Gastroesophageal sphincter (tissue), 4 donors: ENCODE data around the gene CLTB. TPM values are rescaled to one million over a fixed set of nuclear protein-coding genes. Genes with fewer than 3 reads are reported as not detected.

Experiments
- ATAC-seq: fragments of 150-250 bp; one replicate; pipeline ENCODE4 v1.9.1; 2016; ENCODE audit warnings: mild to moderate bottlenecking, moderate library complexity
- H3K27ac ChIP-seq, 4 donors: fragments of 200-600 bp; sonication (generic) in 3 of 4; 1 replicate in 3 of 4; 2 replicates in 1 of 4; pipeline ENCODE4 v1.5.1; 2016 to 2019
- H3K27me3 ChIP-seq: fragments of 200-600 bp; sonication (generic); one replicate; pipeline ENCODE4 v1.5.1; 2019
- H3K36me3 ChIP-seq, 2 donors: fragments of 200-600 bp; sonication (generic); one replicate each; pipeline ENCODE4 v1.5.1; 2019; ENCODE audit warnings: control low read depth in 1 of 2
- H3K4me1 ChIP-seq, 3 donors: fragments of 200-600 bp; sonication (generic); 1 replicate in 2 of 3; 2 replicates in 1 of 3; pipeline ENCODE4 v1.5.1; 2016 to 2019; ENCODE audit warnings: control low read depth in 2 of 3
- H3K4me3 ChIP-seq, 2 donors: fragments of 200-600 bp; sonication (generic); one replicate each; pipeline ENCODE4 v1.5.1; 2019; ENCODE audit warnings: mild to moderate bottlenecking in 1 of 2, moderate library complexity in 1 of 2
- H3K9me3 ChIP-seq, 3 donors: fragments of 200-600 bp; sonication (generic); one replicate each; pipeline ENCODE4 v1.5.1; 2017 to 2019; ENCODE audit warnings: control low read depth in 2 of 3
- CTCF ChIP-seq, 4 experiments: fragments of 200-600 bp in 2 of 4; fragments of 450-650 bp in 2 of 4; sonication (generic) in 1 of 4; IDR thresholded peaks; one replicate each; pipeline ENCODE4 v1.5.1; 2017 to 2019; ENCODE audit warnings: antibody characterized with exemption in 4 of 4, mild to moderate bottlenecking in 2 of 4, moderate library complexity in 2 of 4
- EP300 ChIP-seq: sonication (generic); formaldehyde crosslinking; IDR thresholded peaks from one replicate; pipeline ENCODE4 v1.6.1; 2017; ENCODE audit warnings: antibody characterized with exemption, mild to moderate bottlenecking
- POLR2A ChIP-seq, 2 donors: fragments of 450-650 bp; IDR thresholded peaks; one replicate each; pipeline ENCODE4 v1.6.1; 2017; ENCODE audit warnings: antibody characterized with exemption in 2 of 2, mild to moderate bottlenecking in 2 of 2, moderate library complexity in 1 of 2
- POLR2AphosphoS5 ChIP-seq: sonication (generic); formaldehyde crosslinking; IDR thresholded peaks from one replicate; pipeline ENCODE4 v1.6.1; 2017; ENCODE audit warnings: antibody characterized with exemption
- WGBS, 2 donors: methylation state at CpG; one replicate each; pipeline ENCODE4 v1.1.5; 2018; ENCODE audit warnings: low coverage in 1 of 2; 5-methylcytosine and 5-hydroxymethylcytosine counted together
- total RNA-seq, 4 donors: library from RNA; depleted of rRNA; stranded (reverse); fragments of >200 nt; gene quantifications; one replicate each; pipeline ENCODE4 v1.1.0, GENCODE V29; 2016

The CLTB gene
- total RNA-seq, 4 donors from 2014 or later: 222 to 285 (median 240) TPM

DNA sequence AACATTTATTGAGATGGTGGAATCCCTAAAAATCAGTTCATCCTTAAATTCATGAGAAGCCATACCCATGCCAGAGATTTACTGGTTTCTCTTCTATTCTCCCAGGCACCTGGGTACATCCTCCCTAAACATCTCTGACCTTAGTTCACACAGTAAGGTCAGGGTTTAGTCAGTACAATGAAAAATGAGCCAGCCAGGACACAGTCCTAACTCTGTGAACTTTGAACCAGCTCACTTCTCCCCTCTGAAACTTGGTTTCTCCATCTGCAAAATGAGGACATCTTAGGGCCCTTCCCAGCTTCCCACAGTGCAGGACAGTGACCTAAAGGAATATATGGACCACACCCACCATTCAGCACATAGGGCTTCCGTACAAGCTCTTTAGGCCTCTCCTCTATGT is 29.8 kb downstream of the CLTB start:
- H3K27ac ChIP-seq: no peak overlapping the region
- 73 to 86% methylated on average over 1 of the region's 1 CpG for WGBS, 2 donors
- TF ChIP-seq EP300: no peak
- no peak for TF ChIP-seq CTCF (IDR thresholded peaks at IDR 0.05)
- no peak for TF ChIP-seq POLR2A (IDR thresholded peaks at IDR 0.05)
- no peak for TF ChIP-seq POLR2AphosphoS5
- no peak for ATAC-seq
- peaks cover 6 to 47% (median 7%) of the 10 kb centered on the region in 3 donors for H3K4me1 ChIP-seq
- H3K9me3 ChIP-seq: no peaks in the 10 kb centered on the region
- H3K36me3 ChIP-seq: peaks cover 0 to 54% of the 10 kb centered on the region in 2 donors
- H3K27me3 ChIP-seq: no peaks in the 10 kb centered on the region
- no peak overlapping the region for H3K4me3 ChIP-seq

GRCh38 chr5:176384991-176385390 is 31.3 kb downstream of the CLTB start:
- no peak for ATAC-seq
- whole genome bisulfite sequencing, 2 donors: 88 to 94% methylated on average over 8 to 9 of the region's 12 CpGs
- Histone ChIP-seq H3K4me1 (peaks cover 6 to 43% (median 7%) of the 10 kb centered on the region in 3 donors), H3K9me3 (no peaks in the 10 kb centered on the region), H3K27ac (no peak overlapping the region), H3K27me3 (no peaks in the 10 kb centered on the region), H3K4me3 (no peak overlapping the region), H3K36me3 (peaks cover 0 to 40% of the 10 kb centered on the region in 2 donors)
- TF ChIP-seq EP300 (no peak), POLR2AphosphoS5 (no peak), POLR2A (IDR thresholded peaks at IDR 0.05) (no peak), CTCF (IDR thresholded peaks at IDR 0.05) (no peak)

GRCh38 chr5:176384366-176384930 is 31.9 kb downstream of the CLTB start:
- no peak for ATAC-seq
- 83% methylated on average over 1 of the region's 8 CpGs; no CpG with 5 or more reads in 1 of the 2 donors for WGBS, 2 donors
- no peaks in the 10 kb centered on the region for H3K9me3 ChIP-seq
- H3K4me3 ChIP-seq: no peak overlapping the region
- H3K36me3 ChIP-seq: peaks cover 0 to 40% of the 10 kb centered on the region in 2 donors
- TF ChIP-seq EP300: no peak
- TF ChIP-seq POLR2AphosphoS5: no peak
- no peak for TF ChIP-seq POLR2A (IDR thresholded peaks at IDR 0.05)
- no peak for TF ChIP-seq CTCF (IDR thresholded peaks at IDR 0.05)
- peaks cover 6 to 38% (median 7%) of the 10 kb centered on the region in 3 donors for H3K4me1 ChIP-seq
- H3K27me3 ChIP-seq: no peaks in the 10 kb centered on the region
- no peak overlapping the region for H3K27ac ChIP-seq

- Histone ChIP-seq H3K27ac (no peak overlapping the region), H3K27me3 (no peaks in the 10 kb centered on the region), H3K9me3 (no peaks in the 10 kb centered on the region), H3K36me3 (peaks cover 0 to 40% of the 10 kb centered on the region in 2 donors), H3K4me1 (peaks cover 6 to 37% (median 7%) of the 10 kb centered on the region in 3 donors), H3K4me3 (no peak overlapping the region)
- TF ChIP-seq POLR2A (IDR thresholded peaks at IDR 0.05): no peak
- no peak for TF ChIP-seq CTCF (IDR thresholded peaks at IDR 0.05)
- TF ChIP-seq POLR2AphosphoS5: no peak
- no peak for TF ChIP-seq EP300
- ATAC-seq: no peak
- WGBS, 2 donors: 69 to 73% methylated on average over 7 to 9 of the region's 9 CpGs
Observed at GRCh38 chr5:176383961-176384360, 32.4 kb downstream of the CLTB start.

GRCh38 chr5:176383248-176383905 is 33.0 kb downstream of the CLTB start:
- ATAC-seq: no peak
- peak overlapping the region in 1 of 4 donors; percentile 83 for H3K27ac ChIP-seq
- H3K27me3 ChIP-seq: no peaks in the 10 kb centered on the region
- H3K36me3 ChIP-seq: peaks cover 0 to 40% of the 10 kb centered on the region in 2 donors
- no peaks in the 10 kb centered on the region for H3K9me3 ChIP-seq
- peaks cover 6 to 37% (median 7%) of the 10 kb centered on the region in 3 donors for H3K4me1 ChIP-seq
- TF ChIP-seq POLR2AphosphoS5 (no peak), EP300 (no peak), CTCF (IDR thresholded peaks at IDR 0.05) (no peak), POLR2A (IDR thresholded peaks at IDR 0.05) (no peak)
- WGBS, 2 donors: 94% methylated on average over 9 of the region's 15 CpGs; no CpG with 5 or more reads in 1 of the 2 donors
- no peak overlapping the region for H3K4me3 ChIP-seq
